HG03432 (cell line): Measurements from ENCODE around the gene CYP2R1.
"Not testable (repeated sequence)": the region's sequence is repeated elsewhere in the genome, so short reads cannot be mapped to it uniquely, and the experiment has no call there.

Source experiments
- ATAC-seq: cut with Tn5 transposase; IDR thresholded peaks from one replicate; pipeline ENCODE4 v1.9.1; 2021; ENCODE audit warnings: mild to moderate bottlenecking, moderate library complexity; ENCODE audit not compliant: unreplicated experiment

Gene CYP2R1

GRCh38 chr11:14892577-14892976, 546 bp upstream of the CYP2R1 start:
- no peak for ATAC-seq

GRCh38 chr11:14891143-14892035, 642 bp downstream of the CYP2R1 start:
- ATAC-seq, result peak; percentile 63

GRCh38 chr11:14886513-14886912, 5.5 kb downstream of the CYP2R1 start:
- ATAC-seq, result no peak

- no peak for ATAC-seq
Measured at GRCh38 chr11:14884667-14885273, 7.3 kb downstream of the CYP2R1 start.

- ATAC-seq, result not testable (repeated sequence)
Measured at GRCh38 chr11:14883683-14884082, 8.3 kb downstream of the CYP2R1 start.

GRCh38 chr11:14882196-14882595, 9.8 kb downstream of the CYP2R1 start:
- no peak for ATAC-seq

GRCh38 chr11:14881576-14882193, 10.3 kb downstream of the CYP2R1 start:
- no peak for ATAC-seq

GRCh38 chr11:14875163-14875562, 16.9 kb downstream of the CYP2R1 start:
- no peak for ATAC-seq

GRCh38 chr11:14873632-14874031, 18.4 kb downstream of the CYP2R1 start:
- no peak for ATAC-seq

- no peak for ATAC-seq
Measured at GRCh38 chr11:14872032-14872431, 20.0 kb downstream of the CYP2R1 start.

GRCh38 chr11:14863775-14864174, 28.3 kb downstream of the CYP2R1 start:
- not testable (repeated sequence) for ATAC-seq

GRCh38 chr11:14861680-14862079, 30.4 kb downstream of the CYP2R1 start:
- ATAC-seq, result no peak

GRCh38 chr11:14860511-14860910, 31.5 kb downstream of the CYP2R1 start:
- ATAC-seq, result no peak

- no peak for ATAC-seq
Measured at GRCh38 chr11:14858404-14858803, 33.6 kb downstream of the CYP2R1 start.

GRCh38 chr11:14857621-14858020, 34.4 kb downstream of the CYP2R1 start:
- no peak for ATAC-seq

- ATAC-seq, result no peak
Measured at GRCh38 chr11:14855890-14856289, 36.1 kb downstream of the CYP2R1 start.

- ATAC-seq, result no peak
Measured at GRCh38 chr11:14854057-14854456, 38.0 kb downstream of the CYP2R1 start.

- no peak for ATAC-seq
Measured at GRCh38 chr11:14852571-14853177, 39.4 kb downstream of the CYP2R1 start.

GRCh38 chr11:14842002-14842401, 50.0 kb downstream of the CYP2R1 start:
- no peak for ATAC-seq

GRCh38 chr11:14835496-14836492, 56.2 kb downstream of the CYP2R1 start:
- no peak for ATAC-seq
